ENCODE results near the gene SNAI1.
"Not testable (repeated sequence)": the region's sequence is repeated elsewhere in the genome, so short reads cannot be mapped to it uniquely, and the experiment has no call there.

The SNAI1 gene

DNA sequence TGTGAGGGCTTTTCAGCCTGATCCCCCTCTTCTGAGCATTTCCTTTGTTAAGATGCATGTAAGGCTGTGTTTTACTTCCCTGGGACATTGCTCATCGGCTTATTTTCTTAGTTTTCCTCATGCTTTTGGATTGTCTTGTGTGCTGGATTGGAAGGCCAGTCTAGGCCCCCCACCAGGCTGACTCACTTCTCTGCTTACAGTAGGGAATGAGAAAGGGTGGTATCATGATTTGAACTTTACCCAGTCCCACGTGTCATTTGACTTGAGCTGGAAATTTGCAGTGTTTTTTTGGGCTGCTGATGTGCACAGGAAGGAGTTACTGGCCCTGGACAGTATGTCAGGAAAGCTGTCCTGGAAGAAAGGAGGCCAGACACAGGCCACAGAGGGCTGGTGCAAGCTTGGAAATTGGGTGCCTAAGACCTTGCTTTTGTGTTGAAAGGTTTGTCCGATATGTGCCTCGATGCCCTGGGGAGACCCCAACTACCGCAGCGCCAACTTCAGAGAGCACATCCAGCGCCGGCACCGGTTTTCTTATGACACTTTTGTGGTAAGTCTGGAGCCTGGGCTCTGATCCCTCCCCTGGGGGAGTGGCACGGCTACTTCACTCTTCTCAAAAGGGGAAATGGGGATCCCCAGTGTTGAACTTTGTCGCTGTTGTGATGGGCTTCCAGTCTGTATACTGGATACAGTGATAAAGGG, 33.8 kb upstream of the SNAI1 start:
- CTCF ChIA-PET, result interaction anchor here (2.0 kb wide), 1 partner anchor 123 kb away, joined by 5 read pairs; no protein-coding TSS in a partner anchor

GRCh38 chr20:49951151-49951550, 31.6 kb upstream of the SNAI1 start:
- no peak for DNase-seq (ENCODE audit: extremely low spot score)
- ChIA-PET POLR2A (no interaction called here), CTCF (interaction anchor here (3.6 kb wide), 1 partner anchor 27 kb away, joined by 14 read pairs; no protein-coding TSS in a partner anchor)
- no peak for TF ChIP-seq CTCF (IDR thresholded peaks at IDR 0.05; ENCODE audit: control extremely low read depth, extremely low read depth, low read depth, missing control alignments)

More for the DNA sequence above, 33.8 kb upstream of the SNAI1 start:
- POLR2A ChIA-PET, result no interaction called here
- TF ChIP-seq CTCF (IDR thresholded peaks at IDR 0.05; ENCODE audit: control extremely low read depth, extremely low read depth, low read depth, missing control alignments), result no peak
- DNase-seq (ENCODE audit: extremely low spot score), result no peak

- no peak for TF ChIP-seq CTCF (IDR thresholded peaks at IDR 0.05; ENCODE audit: control extremely low read depth, extremely low read depth, low read depth, missing control alignments)
- CTCF ChIA-PET, result interaction anchor here (0.9 kb wide), 1 partner anchor 9 kb away, joined by 4 read pairs; no protein-coding TSS in a partner anchor
These were observed 27.6 kb upstream of the SNAI1 start for GRCh38 chr20:49955167-49955566.

GRCh38 chr20:49955830-49956396, 26.9 kb upstream of the SNAI1 start:
- POLR2A ChIA-PET; DNase-seq (ENCODE audit: extremely low spot score): not testable (repeated sequence)
- CTCF ChIA-PET, result interaction anchor here (0.9 to 2.4 kb wide), 3 partner anchors 9 to 23 kb away, joined by 4 to 10 read pairs (median 5); no protein-coding TSS in a partner anchor

More at GRCh38 chr20:49955167-49955566, 27.6 kb upstream of the SNAI1 start:
- POLR2A ChIA-PET, result no interaction called here
- no peak for DNase-seq (ENCODE audit: extremely low spot score)

- ChIA-PET CTCF (interaction anchor here (0.7 to 3.8 kb wide), 5 partner anchors 9 to 128 kb away, joined by 3 to 17 read pairs (median 5); no protein-coding TSS in a partner anchor), POLR2A (no interaction called here)
- no peak for TF ChIP-seq CTCF (IDR thresholded peaks at IDR 0.05; ENCODE audit: control extremely low read depth, extremely low read depth, low read depth, missing control alignments)
These were observed 26.1 kb upstream of the SNAI1 start for GRCh38 chr20:49956689-49957088.

GRCh38 chr20:49957089-49957938, 25.5 kb upstream of the SNAI1 start:
- DNase-seq (ENCODE audit: extremely low spot score); POLR2A ChIA-PET: not testable (repeated sequence)
- CTCF ChIA-PET, result interaction anchor here (0.7 to 3.8 kb wide), 5 partner anchors 9 to 128 kb away, joined by 3 to 17 read pairs (median 5); no protein-coding TSS in a partner anchor

More at GRCh38 chr20:49956689-49957088, 26.1 kb upstream of the SNAI1 start:
- DNase-seq (ENCODE audit: extremely low spot score), result no peak

- TF ChIP-seq CTCF (IDR thresholded peaks at IDR 0.05; ENCODE audit: control extremely low read depth, extremely low read depth, low read depth, missing control alignments), result no peak
- CTCF ChIA-PET, result interaction anchor here (3.6 kb wide), 1 partner anchor 18 kb away, joined by 14 read pairs; no protein-coding TSS in a partner anchor
- POLR2A ChIA-PET, result no interaction called here
- no peak for DNase-seq (ENCODE audit: extremely low spot score)
These were observed 21.4 kb upstream of the SNAI1 start for GRCh38 chr20:49961413-49961812.
